Left ventricle myocardium inferior (tissue), 1 donor: ENCODE results near the gene OR2W1. TPM values are rescaled to one million over a fixed set of nuclear protein-coding genes. Genes with fewer than 3 reads are reported as not detected.

Source experiments
- DNase-seq: peaks from one replicate; pipeline ENCODE4 v3.0.0-alpha.2; 2020
- H3K27ac ChIP-seq: fragments of 200-600 bp; replicated peaks from 2 replicates; pipeline ENCODE4 v1.8.0; 2021
- H3K27me3 ChIP-seq: fragments of 200-600 bp; 2 replicates; pipeline ENCODE4 v1.8.0; 2021; ENCODE audit warnings: low read depth
- H3K36me3 ChIP-seq: fragments of 200-600 bp; 2 replicates; pipeline ENCODE4 v1.8.0; 2021
- H3K4me1 ChIP-seq: fragments of 200-600 bp; 2 replicates; pipeline ENCODE4 v1.8.0; 2021
- H3K4me3 ChIP-seq: fragments of 200-600 bp; 2 replicates; pipeline ENCODE4 v1.8.0; 2021; ENCODE audit warnings: mild to moderate bottlenecking, moderate library complexity
- H3K9me3 ChIP-seq: fragments of 200-600 bp; replicated peaks from 2 replicates; pipeline ENCODE4 v1.8.0; 2021
- intact Hi-C: fragments of 100-400 bp; cut with micrococcal nuclease; formaldehyde crosslinking; loops from one replicate; pipeline ENCODE4 v1.11.0; 2022
- total RNA-seq: library from RNA; stranded (reverse); fragmentation: NEBNext Ultra II Directional; extraction: Animal tissue kit (Norgen Biotek cat#: 25700); gene quantifications from one replicate; pipeline ENCODE4 v1.2.1, GENCODE V29; 2021
- TF ChIP-seq, protein P1 (sequence below): fragments of 200-600 bp; IDR thresholded peaks from 2 replicates; pipeline ENCODE4 v1.8.0; 2021; ENCODE audit warnings: antibody characterized with exemption, mild to moderate bottlenecking, borderline replicate concordance
- donor health status: DM: no; HTN: yes; CAD: no; lungs with severe emphysema.

The OR2W1 gene
- total RNA-seq, 1 donor from 2014 or later = not detected

- Histone ChIP-seq H3K4me1 (no peaks in the 10 kb centered on the region), H3K27me3 (peaks cover 8% of the 10 kb centered on the region), H3K9me3 (no peaks in the 10 kb centered on the region), H3K4me3 (no peak overlapping the region), H3K27ac (no peak overlapping the region), H3K36me3 (no peaks in the 10 kb centered on the region)
- DNase-seq = no peak
- intact Hi-C loops = no loop called here
- TF ChIP-seq, protein P1, sequence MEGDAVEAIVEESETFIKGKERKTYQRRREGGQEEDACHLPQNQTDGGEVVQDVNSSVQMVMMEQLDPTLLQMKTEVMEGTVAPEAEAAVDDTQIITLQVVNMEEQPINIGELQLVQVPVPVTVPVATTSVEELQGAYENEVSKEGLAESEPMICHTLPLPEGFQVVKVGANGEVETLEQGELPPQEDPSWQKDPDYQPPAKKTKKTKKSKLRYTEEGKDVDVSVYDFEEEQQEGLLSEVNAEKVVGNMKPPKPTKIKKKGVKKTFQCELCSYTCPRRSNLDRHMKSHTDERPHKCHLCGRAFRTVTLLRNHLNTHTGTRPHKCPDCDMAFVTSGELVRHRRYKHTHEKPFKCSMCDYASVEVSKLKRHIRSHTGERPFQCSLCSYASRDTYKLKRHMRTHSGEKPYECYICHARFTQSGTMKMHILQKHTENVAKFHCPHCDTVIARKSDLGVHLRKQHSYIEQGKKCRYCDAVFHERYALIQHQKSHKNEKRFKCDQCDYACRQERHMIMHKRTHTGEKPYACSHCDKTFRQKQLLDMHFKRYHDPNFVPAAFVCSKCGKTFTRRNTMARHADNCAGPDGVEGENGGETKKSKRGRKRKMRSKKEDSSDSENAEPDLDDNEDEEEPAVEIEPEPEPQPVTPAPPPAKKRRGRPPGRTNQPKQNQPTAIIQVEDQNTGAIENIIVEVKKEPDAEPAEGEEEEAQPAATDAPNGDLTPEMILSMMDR = no peak
Observed at GRCh38 chr6:29079203-29079602, 34.2 kb upstream of the OR2W1 start.

GRCh38 chr6:29071831-29072723 is 27.1 kb upstream of the OR2W1 start:
- peaks cover 20% of the 10 kb centered on the region for H3K9me3 ChIP-seq
- intact Hi-C loops = no loop called here
- TF ChIP-seq, protein P1 = no peak
- no peaks in the 10 kb centered on the region for H3K36me3 ChIP-seq
- no peak for DNase-seq
- H3K27me3 ChIP-seq = peaks cover 12% of the 10 kb centered on the region
- no peak overlapping the region for H3K27ac ChIP-seq
- H3K4me1 ChIP-seq = no peaks in the 10 kb centered on the region
- H3K4me3 ChIP-seq = no peak overlapping the region

DNA sequence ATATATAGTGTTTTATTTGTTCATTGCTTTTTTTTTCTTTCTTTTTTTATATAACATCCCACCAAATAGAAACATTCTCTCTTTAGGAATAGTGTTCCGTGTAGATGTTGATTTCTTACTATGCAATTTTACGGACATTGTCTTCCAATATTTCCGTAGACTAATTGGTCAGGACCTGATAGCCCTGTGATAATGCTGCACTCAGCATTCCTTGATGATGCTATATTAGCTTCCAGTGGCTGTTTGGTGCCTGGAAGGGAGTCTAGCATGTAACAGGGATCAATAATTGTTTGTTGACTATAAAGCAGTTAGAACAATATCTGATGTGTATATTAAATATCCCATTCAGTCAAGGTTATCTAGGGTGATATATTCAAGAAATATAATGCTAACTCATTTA is 6.7 kb upstream of the OR2W1 start:
- Histone ChIP-seq H3K9me3 (peaks cover 25% of the 10 kb centered on the region), H3K4me1 (no peaks in the 10 kb centered on the region), H3K4me3 (no peak overlapping the region), H3K27ac (no peak overlapping the region), H3K36me3 (no peaks in the 10 kb centered on the region), H3K27me3 (peaks cover 6% of the 10 kb centered on the region)
- TF ChIP-seq, protein P1 = no peak
- intact Hi-C loops = no loop called here
- DNase-seq = no peak

- intact Hi-C loops = no loop called here
- H3K36me3 ChIP-seq = no peaks in the 10 kb centered on the region
- no peak for DNase-seq
Observed at GRCh38 chr6:29035951-29036350, 9.0 kb downstream of the OR2W1 start.

DNA sequence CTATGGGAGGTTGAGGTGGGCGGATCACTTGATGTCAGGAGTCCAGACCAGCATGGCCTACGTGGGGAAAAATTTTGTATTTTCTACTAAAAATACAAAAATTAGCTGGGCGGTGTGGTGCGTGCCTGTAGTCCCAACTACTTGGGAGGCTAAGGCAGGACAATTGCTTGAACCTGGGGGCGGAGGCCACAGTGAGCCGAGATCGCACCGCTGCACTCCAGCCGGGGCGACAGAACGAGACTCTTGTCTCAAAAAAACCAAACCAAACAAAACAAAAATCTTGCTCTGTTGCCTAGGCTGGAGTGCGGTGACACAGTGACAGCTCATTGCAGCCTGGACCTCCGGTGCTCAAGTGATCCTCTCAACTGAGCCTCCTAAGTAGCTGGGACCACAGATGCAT is 16.2 kb downstream of the OR2W1 start:
- Histone ChIP-seq H3K9me3 (no peaks in the 10 kb centered on the region), H3K4me3 (no peak overlapping the region), H3K27ac (no peak overlapping the region), H3K27me3 (peaks cover 55% of the 10 kb centered on the region), H3K4me1 (no peaks in the 10 kb centered on the region), H3K36me3 (no peaks in the 10 kb centered on the region)
- intact Hi-C loops = no loop called here
- TF ChIP-seq, protein P1 = no peak
- no peak for DNase-seq

More at GRCh38 chr6:29035951-29036350, 9.0 kb downstream of the OR2W1 start:
- TF ChIP-seq, protein P1 = no peak
- H3K27ac ChIP-seq = no peak overlapping the region
- no peaks in the 10 kb centered on the region for H3K4me1 ChIP-seq
- peaks cover 33% of the 10 kb centered on the region for H3K27me3 ChIP-seq
- no peaks in the 10 kb centered on the region for H3K9me3 ChIP-seq
- H3K4me3 ChIP-seq = no peak overlapping the region
